A549 (cell line): Measurements from ENCODE around the gene PRELP. TPM values are rescaled to one million over a fixed set of nuclear protein-coding genes. Genes with fewer than 3 reads are reported as not detected.

Experiments used
- ATAC-seq, 2 experiments: fragments of 200-7000 bp in 1 of 2; fragments of >200 bp in 1 of 2; cut with Nextera tagmentation in 1 of 2; cut with Tn5 transposase in 1 of 2; 3 replicates each; pipeline versions ENCODE4 v1.8.0 to v1.9.1; 2018 to 2020; ENCODE audit warnings: mild to moderate bottlenecking in 1 of 2, moderate library complexity in 1 of 2
- CTCF ChIA-PET: fragments of 300-600 bp; sonication (Branson Sonifier 250); formaldehyde crosslinking; extraction: SDS; loops from one replicate; lab custom pipeline; 2021; ENCODE audit warnings: antibody characterized with exemption, inconsistent platforms; lab: Yijun Ruan, JAX
- POLR2A ChIA-PET: fragments of 350-600 bp; formaldehyde crosslinking; extraction: SDS; loops from one replicate; lab custom pipeline; 2021; ENCODE audit warnings: antibody characterized with exemption, inconsistent platforms; lab: Yijun Ruan, JAX
- DNase-seq, 2 experiments: peaks; one replicate each; pipeline versions ENCODE4 v3.0.0 to v3.0.0-alpha.2; 2011 to 2016; ENCODE audit warnings: low read depth in 1 of 2, low spot score in 1 of 2
- FAIRE-seq: peaks from 2 replicates; lab custom pipeline; 2011; peaks lifted over from hg19 to GRCh38; lab: Jason Lieb, UNC
- H3K27ac ChIP-seq, 2 experiments: fragments of >200 bp; sonication (Bioruptor Twin); formaldehyde crosslinking; 3 replicates each; pipeline ENCODE4 v1.5.1; 2016 to 2017
- H3K4me1 ChIP-seq: fragments of >200 bp; sonication (Bioruptor Twin); formaldehyde crosslinking; 3 replicates; pipeline ENCODE4 v1.6.1; 2016
- H3K4me2 ChIP-seq: fragments of >200 bp; sonication (Bioruptor Twin); formaldehyde crosslinking; 3 replicates; pipeline ENCODE4 v1.6.1; 2016
- H3K4me3 ChIP-seq: fragments of >200 bp; sonication (Bioruptor Twin); formaldehyde crosslinking; 3 replicates; pipeline ENCODE4 v1.5.1; 2016
- H3K9me3 ChIP-seq: fragments of >200 bp; sonication (Bioruptor Twin); formaldehyde crosslinking; 3 replicates; pipeline ENCODE4 v1.6.1; 2016
- BCL3 ChIP-seq: fragments of >200 bp; sonication (Bioruptor Twin); formaldehyde crosslinking; IDR thresholded peaks from 3 replicates; pipeline ENCODE4 v1.6.1; 2016
- CBX2 ChIP-seq: fragments of 200-600 bp; sonication (generic); IDR thresholded peaks from 2 replicates; pipeline ENCODE4 v1.6.1; 2016; ENCODE audit warnings: low read depth, mild to moderate bottlenecking, borderline replicate concordance
- CBX8 ChIP-seq: fragments of 200-600 bp; sonication (generic); IDR thresholded peaks from 2 replicates; pipeline ENCODE4 v1.6.1; 2016
- CEBPB ChIP-seq, 2 experiments: fragments of >200 bp in 1 of 2; sonication (Bioruptor Twin) in 1 of 2; formaldehyde crosslinking in 1 of 2; IDR thresholded peaks; 2 replicates each; pipeline ENCODE4 v1.6.1; 2012 to 2016
- CHD2 ChIP-seq: fragments of 150-350 bp; IDR thresholded peaks from 2 replicates; pipeline ENCODE4 v1.6.1; 2014; ENCODE audit warnings: low read length; ENCODE audit not compliant: partially characterized antibody
- CTCF ChIP-seq: fragments of >200 bp; sonication (Bioruptor Twin); formaldehyde crosslinking; IDR thresholded peaks from 3 replicates; pipeline ENCODE4 v1.5.1; 2016
- ESRRA ChIP-seq: fragments of 150-350 bp; IDR thresholded peaks from 2 replicates; pipeline ENCODE4 v1.6.1; 2014; ENCODE audit warnings: mild to moderate bottlenecking, low read length, borderline replicate concordance
- FOSB ChIP-seq: fragments of 250-450 bp; sonication (Bioruptor Pico); IDR thresholded peaks from 2 replicates; pipeline ENCODE4 v1.5.0; 2020; ENCODE audit warnings: mild to moderate bottlenecking, moderate library complexity
- FOSL2 ChIP-seq, 2 experiments: fragments of 450-650 bp in 1 of 2; fragments of >200 bp in 1 of 2; sonication (Bioruptor Twin) in 1 of 2; formaldehyde crosslinking; IDR thresholded peaks; 2 replicates each; pipeline versions ENCODE4 v1.5.0 to v1.6.1; 2016 to 2020; ENCODE audit warnings: mild to moderate bottlenecking in 1 of 2, moderate library complexity in 1 of 2
- GATA3 ChIP-seq: IDR thresholded peaks from 2 replicates; pipeline ENCODE4 v1.6.1; 2012; ENCODE audit warnings: borderline replicate concordance
- HDAC2 ChIP-seq: fragments of 200-600 bp; sonication (generic); IDR thresholded peaks from 2 replicates; pipeline ENCODE4 v1.6.1; 2016
- HES2 ChIP-seq: fragments of >200 bp; sonication (Bioruptor Twin); formaldehyde crosslinking; IDR thresholded peaks from 2 replicates; pipeline ENCODE4 v1.6.1; 2016
- JUN ChIP-seq, 2 experiments: fragments of >200 bp; sonication (Bioruptor Twin); formaldehyde crosslinking; IDR thresholded peaks; 2 replicates in 1 of 2; 3 replicates in 1 of 2; pipeline ENCODE4 v1.6.1; 2016 to 2017
- KDM1A ChIP-seq: fragments of 200-600 bp; sonication (generic); IDR thresholded peaks from 2 replicates; pipeline ENCODE4 v1.6.1; 2016; ENCODE audit warnings: low read depth, mild to moderate bottlenecking
- KDM5A ChIP-seq: fragments of 200-600 bp; sonication (generic); IDR thresholded peaks from 2 replicates; pipeline ENCODE4 v1.6.1; 2016; ENCODE audit warnings: antibody characterized with exemption, mild to moderate bottlenecking
- MAFK ChIP-seq: fragments of 450-650 bp; IDR thresholded peaks from 2 replicates; pipeline ENCODE4 v1.6.1; 2014; ENCODE audit not compliant: partially characterized antibody
- MAX ChIP-seq: IDR thresholded peaks from 2 replicates; pipeline ENCODE4 v1.6.1; 2012
- NR3C1 ChIP-seq: fragments of >200 bp; sonication (Bioruptor Twin); formaldehyde crosslinking; IDR thresholded peaks from 3 replicates; pipeline ENCODE4 v1.6.1; 2017
- PHF8 ChIP-seq: fragments of 200-600 bp; sonication (generic); IDR thresholded peaks from 2 replicates; pipeline ENCODE4 v1.6.1; 2016; ENCODE audit warnings: low read depth, mild to moderate bottlenecking, antibody characterized with exemption, moderate library complexity, borderline replicate concordance
- RAD21 ChIP-seq, 2 experiments: fragments of >200 bp in 1 of 2; sonication (Bioruptor Twin) in 1 of 2; formaldehyde crosslinking in 1 of 2; IDR thresholded peaks in 1 of 2; conservative IDR thresholded peaks in 1 of 2; 2 replicates in 1 of 2; 3 replicates in 1 of 2; pipeline ENCODE4 v1.6.1; 2012 to 2018; ENCODE audit warnings: inconsistent platforms in 1 of 2
- RFX5 ChIP-seq: fragments of 450-650 bp; IDR thresholded peaks from 2 replicates; pipeline ENCODE4 v1.7.1; 2014; ENCODE audit warnings: antibody characterized with exemption, mild to moderate bottlenecking, moderate library complexity
- RNF2 ChIP-seq: fragments of 200-600 bp; sonication (generic); IDR thresholded peaks from 2 replicates; pipeline ENCODE4 v1.6.1; 2016; ENCODE audit warnings: low read depth, mild to moderate bottlenecking, antibody characterized with exemption, moderate library complexity, borderline replicate concordance
- SREBF2 ChIP-seq: fragments of 450-650 bp; IDR thresholded peaks from 2 replicates; pipeline ENCODE4 v1.6.1; 2014; ENCODE audit warnings: mild to moderate bottlenecking, moderate library complexity
- WGBS: methylation state at CpG from one replicate; pipeline ENCODE4 v1.1.6; 2017; ENCODE audit errors: missing lambda C conversion rate; 5-methylcytosine and 5-hydroxymethylcytosine counted together
- polyA plus RNA-seq, 4 experiments: library from polyadenylated mRNA; depleted of rRNA in 3 of 4; stranded (reverse); fragments of >200 nt; fragmentation: RNase III in 1 of 4; extraction: RNeasy Plus Mini Kit Qiagen cat#74134 plus additional on column Dnase treatment in 1 of 4; gene quantifications; 2 replicates in 3 of 4; 3 replicates in 1 of 4; pipeline ENCODE4 v1.2.3, GENCODE V29; 2011 to 2017
- TF ChIP-seq, protein P1 (sequence below): fragments of 150-350 bp; IDR thresholded peaks from 2 replicates; pipeline ENCODE4 v1.6.1; 2014; ENCODE audit warnings: low read depth, mild to moderate bottlenecking, low read length

PRELP gene
- polyA plus RNA-seq, 2 of the 4 experiments (the other 2 are of a cell fraction) = not detected

- FAIRE-seq = no peak
- Histone ChIP-seq H3K4me3 (no peak overlapping the region), H3K9me3 (no peaks in the 10 kb centered on the region), H3K4me1 (peaks cover 6% of the 10 kb centered on the region; the same call in 2 of the 3 replicates), H3K27ac (no peak overlapping the region), H3K4me2 (no peak overlapping the region)
- ChIA-PET CTCF (interaction anchor here (1.7 kb wide), 1 partner anchor 192 kb away, joined by 4 read pairs; no protein-coding TSS in a partner anchor), POLR2A (no interaction called here)
- DNase-seq = no peak
- WGBS = 38% methylated on average over 8 of the region's 8 CpGs
- TF ChIP-seq JUN (IDR thresholded peaks at IDR 0.05) (no peak), MAFK (no peak), RAD21 (conservative IDR thresholded peaks at IDR 0.05 in 1 of 2, IDR thresholded peaks at IDR 0.05 in 1 of 2) (no peak), CHD2 (no peak), CTCF (no peak), ESRRA (no peak), CBX8 (no peak), CEBPB (IDR thresholded peaks at IDR 0.05) (no peak), MAX (no peak), CBX2 (no peak), HES2 (no peak), HDAC2 (no peak), RFX5 (no peak), KDM1A (no peak), NR3C1 (no peak), BCL3 (no peak), PHF8 (no peak), KDM5A (no peak)
- TF ChIP-seq, protein P1, sequence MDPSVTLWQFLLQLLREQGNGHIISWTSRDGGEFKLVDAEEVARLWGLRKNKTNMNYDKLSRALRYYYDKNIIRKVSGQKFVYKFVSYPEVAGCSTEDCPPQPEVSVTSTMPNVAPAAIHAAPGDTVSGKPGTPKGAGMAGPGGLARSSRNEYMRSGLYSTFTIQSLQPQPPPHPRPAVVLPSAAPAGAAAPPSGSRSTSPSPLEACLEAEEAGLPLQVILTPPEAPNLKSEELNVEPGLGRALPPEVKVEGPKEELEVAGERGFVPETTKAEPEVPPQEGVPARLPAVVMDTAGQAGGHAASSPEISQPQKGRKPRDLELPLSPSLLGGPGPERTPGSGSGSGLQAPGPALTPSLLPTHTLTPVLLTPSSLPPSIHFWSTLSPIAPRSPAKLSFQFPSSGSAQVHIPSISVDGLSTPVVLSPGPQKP = no peak
- no peak for ATAC-seq
Observed at GRCh38 chr1:203459671-203460201, 15.9 kb upstream of the PRELP start.

- 33% methylated on average over 5 of the region's 5 CpGs for WGBS
- CTCF ChIA-PET = interaction anchor here (0.8 to 1.2 kb wide), 4 partner anchors 16 to 192 kb away, joined by 3 to 4 read pairs (median 3); no protein-coding TSS in a partner anchor
- FAIRE-seq = no peak
Observed at GRCh38 chr1:203461717-203462116, 13.9 kb upstream of the PRELP start.

More at GRCh38 chr1:203461717-203462116, 13.9 kb upstream of the PRELP start:
- Histone ChIP-seq H3K27ac (no peak overlapping the region), H3K4me3 (no peak overlapping the region), H3K9me3 (no peaks in the 10 kb centered on the region), H3K4me2 (no peak overlapping the region), H3K4me1 (peaks cover 6% of the 10 kb centered on the region; the same call in 2 of the 3 replicates)
- ATAC-seq (no peak), DNase-seq (no peak)
- POLR2A ChIA-PET = no interaction called here
- TF ChIP-seq SREBF2 (no peak), FOSB (CRISPR knock-in tag) (no peak), GATA3 (no peak), HDAC2 (no peak), RAD21 (conservative IDR thresholded peaks at IDR 0.05 in 1 of 2, IDR thresholded peaks at IDR 0.05 in 1 of 2) (no peak), RNF2 (no peak), FOSL2 (IDR thresholded peaks at IDR 0.05) (no peak), FOSL2 (CRISPR knock-in tag; IDR thresholded peaks at IDR 0.05) (no peak), JUN (IDR thresholded peaks at IDR 0.05) (no peak)
